ENCODE results near the gene ALDOB. TPM values are rescaled to one million over a fixed set of nuclear protein-coding genes. Genes with fewer than 3 reads are reported as not detected.

The ALDOB gene
- total and polyA plus RNA-seq, 2 of the 13 experiments (the other 11 are each of a cell fraction or from before 2014, with no cell fraction given), result 0.29 to 0.97 TPM

- TF ChIP-seq HNF1A (IDR thresholded peaks at IDR 0.05; ENCODE audit: low read depth) (peak; percentile 79), HNF1A (CRISPR knock-in tag; IDR thresholded peaks at IDR 0.05; ENCODE audit: borderline replicate concordance) (no peak; the same call in 1 of the 2 replicates), NFE2L2 (IDR thresholded peaks at IDR 0.05; ENCODE audit: low read length) (no peak), ZBTB38 (CRISPR knock-in tag; IDR thresholded peaks at IDR 0.05) (no peak), ZNF670 (CRISPR knock-in tag; IDR thresholded peaks at IDR 0.05; ENCODE audit: borderline replicate concordance) (peak; percentile 83), ESRRA (CRISPR knock-in tag; IDR thresholded peaks at IDR 0.05; ENCODE audit: low read depth) (no peak), CAMTA2 (CRISPR knock-in tag; IDR thresholded peaks at IDR 0.05; ENCODE audit: borderline replicate concordance) (no peak), CSRNP1 (CRISPR knock-in tag; IDR thresholded peaks at IDR 0.05) (no peak), ZNF777 (CRISPR knock-in tag; IDR thresholded peaks at IDR 0.05) (peak; percentile 42), SNAPC5 (CRISPR knock-in tag; IDR thresholded peaks at IDR 0.05; ENCODE audit: borderline replicate concordance) (no peak), KLF12 (CRISPR knock-in tag; IDR thresholded peaks at IDR 0.05; ENCODE audit: borderline replicate concordance) (no peak), FOSL2 (CRISPR knock-in tag; IDR thresholded peaks at IDR 0.05) (no peak), CENPT (CRISPR knock-in tag; IDR thresholded peaks at IDR 0.05; ENCODE audit: low read depth) (no peak)
- TF ChIP-seq, protein P1, sequence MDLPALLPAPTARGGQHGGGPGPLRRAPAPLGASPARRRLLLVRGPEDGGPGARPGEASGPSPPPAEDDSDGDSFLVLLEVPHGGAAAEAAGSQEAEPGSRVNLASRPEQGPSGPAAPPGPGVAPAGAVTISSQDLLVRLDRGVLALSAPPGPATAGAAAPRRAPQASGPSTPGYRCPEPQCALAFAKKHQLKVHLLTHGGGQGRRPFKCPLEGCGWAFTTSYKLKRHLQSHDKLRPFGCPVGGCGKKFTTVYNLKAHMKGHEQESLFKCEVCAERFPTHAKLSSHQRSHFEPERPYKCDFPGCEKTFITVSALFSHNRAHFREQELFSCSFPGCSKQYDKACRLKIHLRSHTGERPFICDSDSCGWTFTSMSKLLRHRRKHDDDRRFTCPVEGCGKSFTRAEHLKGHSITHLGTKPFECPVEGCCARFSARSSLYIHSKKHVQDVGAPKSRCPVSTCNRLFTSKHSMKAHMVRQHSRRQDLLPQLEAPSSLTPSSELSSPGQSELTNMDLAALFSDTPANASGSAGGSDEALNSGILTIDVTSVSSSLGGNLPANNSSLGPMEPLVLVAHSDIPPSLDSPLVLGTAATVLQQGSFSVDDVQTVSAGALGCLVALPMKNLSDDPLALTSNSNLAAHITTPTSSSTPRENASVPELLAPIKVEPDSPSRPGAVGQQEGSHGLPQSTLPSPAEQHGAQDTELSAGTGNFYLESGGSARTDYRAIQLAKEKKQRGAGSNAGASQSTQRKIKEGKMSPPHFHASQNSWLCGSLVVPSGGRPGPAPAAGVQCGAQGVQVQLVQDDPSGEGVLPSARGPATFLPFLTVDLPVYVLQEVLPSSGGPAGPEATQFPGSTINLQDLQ (CRISPR knock-in tag; IDR thresholded peaks at IDR 0.05), result no peak
Measured at GRCh38 chr9:101445353-101446029, 9.9 kb upstream of the ALDOB start (continued).
